ENCODE data around the gene MAP3K14.

The MAP3K14 gene

GRCh38 chr17:45269912-45270311 lies 46.9 kb downstream of the MAP3K14 start:
- H3K9me3 Mint-ChIP-seq: no peaks in the 10 kb centered on the region
- H3K27ac Mint-ChIP-seq: no peak overlapping the region
- no peak overlapping the region for H3K4me3 Mint-ChIP-seq
- H3K36me3 Mint-ChIP-seq (ENCODE audit: low read depth): peaks cover 41% of the 10 kb centered on the region
- DNase-seq: no peak
- no peak for TF ChIP-seq CTCF (IDR thresholded peaks at IDR 0.05)
- no peaks in the 10 kb centered on the region for H3K4me1 Mint-ChIP-seq
- peaks cover 6% of the 10 kb centered on the region for H3K27me3 Mint-ChIP-seq (ENCODE audit: low read depth, poor library complexity)

- no peak for DNase-seq
- Mint-ChIP-seq H3K27ac (peak overlapping the region; percentile 39), H3K4me1 (peaks cover 9% of the 10 kb centered on the region), H3K4me3 (no peak overlapping the region), H3K36me3 (ENCODE audit: low read depth) (peaks cover 35% of the 10 kb centered on the region), H3K27me3 (ENCODE audit: low read depth, poor library complexity) (peaks cover 6% of the 10 kb centered on the region), H3K9me3 (no peaks in the 10 kb centered on the region)
- TF ChIP-seq CTCF (IDR thresholded peaks at IDR 0.05): no peak
Measured at GRCh38 chr17:45267436-45268055, 49.3 kb downstream of the MAP3K14 start.

- peaks cover 9% of the 10 kb centered on the region for H3K4me1 Mint-ChIP-seq
- peaks cover 6% of the 10 kb centered on the region for H3K27me3 Mint-ChIP-seq (ENCODE audit: low read depth, poor library complexity)
- DNase-seq: no peak
Measured at GRCh38 chr17:45266372-45266926, 50.4 kb downstream of the MAP3K14 start.

GRCh38 chr17:45265821-45266220 lies 51.0 kb downstream of the MAP3K14 start:
- TF ChIP-seq CTCF (IDR thresholded peaks at IDR 0.05): no peak
- Mint-ChIP-seq H3K36me3 (ENCODE audit: low read depth) (peaks cover 35% of the 10 kb centered on the region), H3K4me3 (no peak overlapping the region), H3K27ac (no peak overlapping the region), H3K27me3 (ENCODE audit: low read depth, poor library complexity) (peaks cover 11% of the 10 kb centered on the region), H3K9me3 (no peaks in the 10 kb centered on the region), H3K4me1 (peaks cover 9% of the 10 kb centered on the region)
- DNase-seq: no peak

More at GRCh38 chr17:45266372-45266926, 50.4 kb downstream of the MAP3K14 start:
- no peaks in the 10 kb centered on the region for H3K9me3 Mint-ChIP-seq
- no peak overlapping the region for H3K4me3 Mint-ChIP-seq
- TF ChIP-seq CTCF (IDR thresholded peaks at IDR 0.05): no peak
- H3K27ac Mint-ChIP-seq: no peak overlapping the region
- peaks cover 35% of the 10 kb centered on the region for H3K36me3 Mint-ChIP-seq (ENCODE audit: low read depth)

GRCh38 chr17:45264988-45265387 lies 51.8 kb downstream of the MAP3K14 start:
- no peak overlapping the region for H3K4me3 Mint-ChIP-seq
- TF ChIP-seq CTCF (IDR thresholded peaks at IDR 0.05): no peak
- no peak for DNase-seq
- peaks cover 30% of the 10 kb centered on the region for H3K36me3 Mint-ChIP-seq (ENCODE audit: low read depth)
- H3K9me3 Mint-ChIP-seq: no peaks in the 10 kb centered on the region
- H3K4me1 Mint-ChIP-seq: peaks cover 9% of the 10 kb centered on the region
- peaks cover 20% of the 10 kb centered on the region for H3K27me3 Mint-ChIP-seq (ENCODE audit: low read depth, poor library complexity)
- H3K27ac Mint-ChIP-seq: no peak overlapping the region

GRCh38 chr17:45264430-45264829 lies 52.4 kb downstream of the MAP3K14 start:
- Mint-ChIP-seq H3K4me3 (no peak overlapping the region), H3K27ac (no peak overlapping the region), H3K4me1 (peaks cover 9% of the 10 kb centered on the region), H3K27me3 (ENCODE audit: low read depth, poor library complexity) (peaks cover 23% of the 10 kb centered on the region), H3K36me3 (ENCODE audit: low read depth) (peaks cover 25% of the 10 kb centered on the region), H3K9me3 (no peaks in the 10 kb centered on the region)
- no peak for TF ChIP-seq CTCF (IDR thresholded peaks at IDR 0.05)
- DNase-seq: no peak
